Tongue (tissue), 2 donors: ENCODE results near the gene ANKRD60. TPM values are rescaled to one million over a fixed set of nuclear protein-coding genes. Genes with fewer than 3 reads are reported as not detected.

Experiments used
- DNase-seq: peaks from one replicate; pipeline ENCODE4 v3.0.0-alpha.2; 2015
- total RNA-seq: library from RNA; depleted of rRNA; stranded (reverse); fragments of >200 nt; gene quantifications from one replicate; pipeline ENCODE4 v1.2.3, GENCODE V29; 2014

Gene ANKRD60
- total RNA-seq, 1 donor from 2014 or later, result not detected

- no peak for DNase-seq
These were observed 36.4 kb downstream of the ANKRD60 start for GRCh38 chr20:58192065-58192464.

DNA sequence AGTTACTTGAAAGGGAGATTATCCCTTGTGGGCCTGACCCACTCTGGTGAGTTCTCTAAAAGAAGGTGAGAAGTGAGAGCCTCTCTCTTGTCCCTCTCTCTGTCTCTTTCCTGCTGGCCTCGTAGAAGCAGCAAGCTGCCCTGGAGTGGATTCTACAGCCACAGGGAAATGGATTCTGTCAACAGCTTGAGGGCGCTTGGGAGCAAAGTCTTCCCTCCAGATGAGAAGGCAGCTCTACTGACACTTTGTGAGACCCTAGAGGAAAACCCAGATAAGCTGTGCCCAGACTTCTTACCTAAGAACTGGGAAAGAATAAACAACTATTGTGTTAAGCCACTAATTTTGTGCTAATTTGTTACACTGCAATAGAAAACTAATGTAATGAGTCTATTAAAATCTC is 39.9 kb downstream of the ANKRD60 start:
- DNase-seq, result no peak

DNA sequence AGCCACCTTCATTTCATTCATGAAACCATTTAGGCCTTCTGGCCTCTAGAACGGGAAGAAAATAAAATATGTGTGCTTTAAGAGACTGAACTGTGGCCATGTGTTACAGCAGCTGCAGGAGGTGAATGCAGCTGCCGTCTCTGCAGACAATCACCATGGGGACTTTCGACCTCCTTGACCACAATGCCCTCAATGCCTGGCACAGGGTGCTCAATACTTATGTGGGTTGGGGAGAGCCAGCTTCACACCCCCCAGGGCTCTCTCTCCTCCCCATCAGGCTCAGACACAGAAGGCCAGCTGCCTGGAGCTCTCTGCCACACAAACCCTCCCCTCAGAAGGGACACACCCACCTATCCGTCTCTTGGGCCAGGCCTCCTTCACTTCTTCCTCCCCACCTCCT is 43.5 kb downstream of the ANKRD60 start:
- DNase-seq, result no peak

- no peak for DNase-seq
These were observed 44.4 kb downstream of the ANKRD60 start for GRCh38 chr20:58184063-58184462.

GRCh38 chr20:58182521-58183140 is 45.8 kb downstream of the ANKRD60 start:
- DNase-seq, result no peak

- peak; percentile 77 for DNase-seq
These were observed 48.9 kb downstream of the ANKRD60 start for GRCh38 chr20:58179432-58180099.

DNA sequence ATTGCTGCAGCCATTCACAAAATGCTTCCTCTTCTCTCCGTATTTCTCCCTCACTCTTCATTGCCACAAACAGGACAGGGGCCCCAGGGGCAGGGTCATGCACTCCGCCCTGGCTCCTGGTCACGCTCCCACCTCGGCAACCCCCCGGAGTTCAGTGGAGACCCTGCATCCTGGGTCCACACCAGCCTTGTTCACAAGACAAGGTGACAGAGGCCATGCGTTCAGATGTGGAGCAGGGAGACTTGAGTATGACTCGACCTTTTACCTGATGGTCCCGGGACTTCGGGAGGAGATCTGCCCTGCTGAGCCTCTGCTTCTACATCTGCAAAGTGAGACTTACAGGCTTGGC is 49.4 kb downstream of the ANKRD60 start:
- no peak for DNase-seq

- no peak for DNase-seq
These were observed 50.7 kb downstream of the ANKRD60 start for GRCh38 chr20:58177799-58178198.

- no peak for DNase-seq
These were observed 52.6 kb downstream of the ANKRD60 start for GRCh38 chr20:58175836-58176235.

DNA sequence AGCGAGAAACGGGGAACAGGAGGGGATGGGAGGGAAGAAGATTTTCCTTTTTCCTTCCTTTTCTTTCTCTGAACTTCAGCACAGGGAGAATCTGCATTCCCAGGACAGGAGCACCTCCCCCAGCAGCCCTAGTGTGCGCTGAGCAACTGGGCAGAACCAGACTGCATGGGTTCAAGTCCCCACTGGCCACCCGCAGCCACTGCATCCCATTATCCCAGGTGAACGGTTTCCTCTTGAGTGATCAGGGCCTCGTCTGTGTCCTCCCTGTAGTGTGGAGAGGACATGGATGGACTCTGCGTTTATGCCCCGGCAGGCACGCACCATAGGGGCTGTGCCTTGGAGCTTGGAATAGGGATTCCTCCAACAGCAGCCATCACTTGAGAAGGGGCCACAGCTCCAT is 53.0 kb downstream of the ANKRD60 start:
- no peak for DNase-seq

GRCh38 chr20:58174708-58175280 is 53.7 kb downstream of the ANKRD60 start:
- DNase-seq, result peak; percentile 64

DNA sequence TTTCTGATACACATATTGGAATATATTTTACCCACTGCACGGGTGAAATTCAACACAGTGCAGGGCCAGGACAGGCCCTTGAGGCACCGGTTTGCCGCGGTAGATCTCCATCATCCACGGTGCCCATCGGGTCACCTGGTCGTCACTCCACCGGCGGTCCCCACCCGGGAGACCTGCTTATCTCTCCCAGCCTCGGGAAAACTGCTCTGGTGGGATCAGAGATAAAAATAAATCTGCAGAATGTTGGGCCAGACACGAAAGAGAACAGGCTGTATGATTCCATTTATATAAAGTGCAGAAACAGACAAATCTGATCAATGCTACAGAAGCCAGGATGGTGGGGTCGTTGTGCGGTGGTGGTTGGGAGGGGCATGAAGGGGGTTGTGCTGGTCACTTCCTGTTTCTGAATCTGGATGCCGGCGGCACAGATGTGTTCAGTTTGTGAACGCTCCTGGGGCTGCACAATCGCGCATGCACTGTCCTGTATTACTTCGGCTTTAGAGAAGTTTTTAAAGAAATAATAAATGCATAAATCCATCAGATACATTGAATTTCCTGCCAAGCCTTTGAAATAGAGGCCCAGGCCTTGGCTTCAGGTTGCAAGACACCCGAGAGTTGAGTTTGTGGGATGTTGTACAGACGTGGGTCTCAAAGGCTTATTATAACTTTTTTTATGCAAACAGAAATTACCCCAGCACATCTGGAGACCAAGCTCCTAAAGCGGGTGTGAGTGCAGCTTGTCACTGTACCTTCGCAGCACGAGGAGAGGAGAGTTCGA is 54.3 kb downstream of the ANKRD60 start:
- peak; percentile 75 for DNase-seq

DNA sequence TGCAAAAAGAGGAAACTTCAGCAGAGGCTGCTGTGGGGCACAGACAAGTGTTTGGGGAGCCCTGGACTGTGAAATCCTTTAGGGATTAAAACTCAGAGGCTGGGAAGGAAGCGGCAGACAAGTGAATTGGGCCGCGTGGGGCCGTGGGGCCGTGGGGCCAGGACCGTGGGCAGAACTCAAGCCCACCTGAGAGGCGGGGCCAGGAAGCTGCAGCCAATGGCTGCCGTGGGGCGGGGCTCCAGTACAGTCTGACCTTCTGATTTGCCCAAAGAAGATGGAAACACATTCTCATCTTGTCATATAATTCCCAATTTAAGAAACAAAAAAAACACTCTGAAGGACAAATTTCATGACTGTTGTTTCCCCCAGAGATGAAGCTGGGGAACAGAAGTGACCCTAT is 55.4 kb downstream of the ANKRD60 start:
- no peak for DNase-seq

GRCh38 chr20:58171796-58172425 is 56.5 kb downstream of the ANKRD60 start:
- DNase-seq, result no peak

- no peak for DNase-seq
These were observed 59.0 kb downstream of the ANKRD60 start for GRCh38 chr20:58169450-58169849.

GRCh38 chr20:58168843-58169242 is 59.6 kb downstream of the ANKRD60 start:
- DNase-seq, result no peak

DNA sequence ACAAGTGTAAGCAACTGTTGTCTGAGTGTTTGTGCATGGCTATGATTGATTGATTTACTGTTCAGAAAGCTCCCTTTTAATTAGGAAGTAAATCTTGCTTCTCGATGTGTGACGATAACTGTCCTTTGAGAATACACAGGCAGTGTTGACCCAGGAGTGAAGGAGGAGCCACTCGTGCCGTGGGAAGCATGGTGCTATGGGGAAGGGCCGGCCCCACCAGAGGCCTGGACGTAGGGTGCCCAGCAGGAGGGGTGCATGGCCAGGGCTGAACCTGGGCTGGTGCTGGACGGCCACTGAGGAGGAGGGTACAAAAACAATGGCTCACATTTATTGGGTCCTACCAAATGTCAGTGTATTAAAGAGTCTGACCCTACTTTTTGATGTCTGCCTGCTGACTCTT is 60.7 kb downstream of the ANKRD60 start:
- no peak for DNase-seq

Other genes with a start within 250 kb of the ANKRD60 start
- gene RAB22A, start 81.1 kb upstream of the ANKRD60 start, total RNA-seq, result 19.3 TPM
- 37.5 TPM for gene VAPB, start 160.6 kb upstream of the ANKRD60 start, total RNA-seq